B cell (primary cell): Measurements from ENCODE around the gene CPLX3.

ENCODE experiments used
- EZH2 ChIP-seq: IDR thresholded peaks from 2 replicates; pipeline ENCODE4 v1.6.1; 2012; ENCODE audit warnings: borderline replicate concordance, low read depth, mild to moderate bottlenecking, moderate library complexity, low read length; ENCODE audit not compliant: insufficient read depth, poor library complexity, severe bottlenecking
- TF ChIP-seq, protein P1 (sequence below): fragments of 200-600 bp; IDR thresholded peaks from one replicate; pipeline ENCODE4 v1.8.0; 2022; ENCODE audit warnings: antibody characterized with exemption, mild to moderate bottlenecking

DNA sequence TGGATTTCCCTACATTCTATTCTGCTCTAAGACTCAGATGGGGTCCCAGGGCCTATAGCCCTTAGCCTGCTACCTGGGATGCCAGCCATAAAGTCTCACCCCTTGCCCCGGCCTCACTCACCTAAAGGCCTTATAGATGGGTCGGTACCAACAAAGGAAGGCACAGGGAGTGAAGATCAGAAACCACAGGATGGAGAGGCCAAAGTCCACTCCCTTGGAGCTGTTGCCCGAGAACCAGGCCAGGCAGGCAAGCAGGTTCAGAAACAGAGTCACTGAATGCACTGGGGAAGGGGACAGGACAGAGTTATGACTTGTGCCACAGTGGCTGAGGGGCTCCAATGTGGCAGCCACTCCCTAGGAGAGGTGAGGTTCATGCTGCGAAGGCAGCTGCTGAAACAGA lies 24.0 kb downstream of the CPLX3 start:
- TF ChIP-seq, protein P1, sequence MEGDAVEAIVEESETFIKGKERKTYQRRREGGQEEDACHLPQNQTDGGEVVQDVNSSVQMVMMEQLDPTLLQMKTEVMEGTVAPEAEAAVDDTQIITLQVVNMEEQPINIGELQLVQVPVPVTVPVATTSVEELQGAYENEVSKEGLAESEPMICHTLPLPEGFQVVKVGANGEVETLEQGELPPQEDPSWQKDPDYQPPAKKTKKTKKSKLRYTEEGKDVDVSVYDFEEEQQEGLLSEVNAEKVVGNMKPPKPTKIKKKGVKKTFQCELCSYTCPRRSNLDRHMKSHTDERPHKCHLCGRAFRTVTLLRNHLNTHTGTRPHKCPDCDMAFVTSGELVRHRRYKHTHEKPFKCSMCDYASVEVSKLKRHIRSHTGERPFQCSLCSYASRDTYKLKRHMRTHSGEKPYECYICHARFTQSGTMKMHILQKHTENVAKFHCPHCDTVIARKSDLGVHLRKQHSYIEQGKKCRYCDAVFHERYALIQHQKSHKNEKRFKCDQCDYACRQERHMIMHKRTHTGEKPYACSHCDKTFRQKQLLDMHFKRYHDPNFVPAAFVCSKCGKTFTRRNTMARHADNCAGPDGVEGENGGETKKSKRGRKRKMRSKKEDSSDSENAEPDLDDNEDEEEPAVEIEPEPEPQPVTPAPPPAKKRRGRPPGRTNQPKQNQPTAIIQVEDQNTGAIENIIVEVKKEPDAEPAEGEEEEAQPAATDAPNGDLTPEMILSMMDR = no peak
- no peak for TF ChIP-seq EZH2
